ENCODE data around the gene PODN.

Gene PODN

DNA sequence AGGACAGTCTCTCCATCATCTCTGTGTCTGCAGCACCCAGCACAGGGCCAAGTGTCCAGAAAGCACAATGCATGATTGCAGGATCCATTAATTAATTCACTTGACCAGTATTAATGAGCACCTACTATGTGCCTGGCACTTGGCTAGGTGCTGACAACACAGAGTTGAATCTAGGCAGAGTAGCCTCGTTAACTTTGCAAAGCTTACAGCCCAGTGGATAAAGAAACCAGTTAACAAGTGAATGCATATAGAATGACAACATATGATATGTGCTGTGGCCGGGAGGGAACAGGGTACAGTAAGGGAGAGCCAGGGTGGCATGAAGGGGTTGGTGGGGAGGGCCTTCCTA, 69.6 kb downstream of the PODN start:
- TF ChIP-seq, protein P1, sequence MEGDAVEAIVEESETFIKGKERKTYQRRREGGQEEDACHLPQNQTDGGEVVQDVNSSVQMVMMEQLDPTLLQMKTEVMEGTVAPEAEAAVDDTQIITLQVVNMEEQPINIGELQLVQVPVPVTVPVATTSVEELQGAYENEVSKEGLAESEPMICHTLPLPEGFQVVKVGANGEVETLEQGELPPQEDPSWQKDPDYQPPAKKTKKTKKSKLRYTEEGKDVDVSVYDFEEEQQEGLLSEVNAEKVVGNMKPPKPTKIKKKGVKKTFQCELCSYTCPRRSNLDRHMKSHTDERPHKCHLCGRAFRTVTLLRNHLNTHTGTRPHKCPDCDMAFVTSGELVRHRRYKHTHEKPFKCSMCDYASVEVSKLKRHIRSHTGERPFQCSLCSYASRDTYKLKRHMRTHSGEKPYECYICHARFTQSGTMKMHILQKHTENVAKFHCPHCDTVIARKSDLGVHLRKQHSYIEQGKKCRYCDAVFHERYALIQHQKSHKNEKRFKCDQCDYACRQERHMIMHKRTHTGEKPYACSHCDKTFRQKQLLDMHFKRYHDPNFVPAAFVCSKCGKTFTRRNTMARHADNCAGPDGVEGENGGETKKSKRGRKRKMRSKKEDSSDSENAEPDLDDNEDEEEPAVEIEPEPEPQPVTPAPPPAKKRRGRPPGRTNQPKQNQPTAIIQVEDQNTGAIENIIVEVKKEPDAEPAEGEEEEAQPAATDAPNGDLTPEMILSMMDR (conservative IDR thresholded peaks at IDR 0.05; ENCODE audit: low read depth, low read length), result no peak
- Histone ChIP-seq H2AFZ (ENCODE audit: low read depth) (no peak overlapping the region), H3K27ac (no peak overlapping the region), H3K4me1 (ENCODE audit: low read depth, poor library complexity, severe bottlenecking) (no peaks in the 10 kb centered on the region), H3K36me3 (ENCODE audit: insufficient read depth) (no peaks in the 10 kb centered on the region), H3K4me3 (IDR thresholded peaks at IDR 0.05; ENCODE audit: insufficient read depth, low read depth, low read length) (no peak overlapping the region), H3K4me2 (no peak overlapping the region), H3K9ac (no peak overlapping the region), H3K79me2 (ENCODE audit: insufficient read depth, low read depth) (no peaks in the 10 kb centered on the region), H4K20me1 (ENCODE audit: insufficient read depth) (no peaks in the 10 kb centered on the region), H3K27me3 (ENCODE audit: insufficient read depth, low read depth) (no peaks in the 10 kb centered on the region)

DNA sequence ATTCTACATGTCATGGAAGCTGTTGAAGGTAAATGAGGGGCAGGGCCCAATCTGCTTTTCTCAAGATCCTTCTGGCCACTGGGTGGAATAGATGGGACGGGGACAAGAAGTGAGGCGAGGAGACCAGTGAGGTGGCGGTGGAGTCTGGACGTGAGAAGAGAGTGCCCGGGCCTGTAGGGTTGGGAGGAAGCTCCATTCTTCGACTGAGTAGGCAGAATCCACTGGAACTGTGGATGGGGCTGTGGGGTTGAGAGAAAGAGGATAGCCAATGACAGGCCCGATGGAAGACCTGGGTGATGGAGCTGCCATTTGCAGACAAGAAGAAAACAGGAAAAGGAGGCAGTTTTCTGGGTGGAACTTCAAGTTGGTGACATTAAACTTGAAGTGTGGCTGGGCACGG, 70.2 kb downstream of the PODN start:
- H3K79me2 ChIP-seq (ENCODE audit: insufficient read depth, low read depth), result no peaks in the 10 kb centered on the region
- no peak overlapping the region for H2AFZ ChIP-seq (ENCODE audit: low read depth)
- H3K9ac ChIP-seq, result no peak overlapping the region
- H3K4me3 ChIP-seq (IDR thresholded peaks at IDR 0.05; ENCODE audit: insufficient read depth, low read depth, low read length), result no peak overlapping the region
- TF ChIP-seq, protein P1 (conservative IDR thresholded peaks at IDR 0.05; ENCODE audit: low read depth, low read length), result no peak
- no peak overlapping the region for H3K27ac ChIP-seq
- no peaks in the 10 kb centered on the region for H4K20me1 ChIP-seq (ENCODE audit: insufficient read depth)
- no peaks in the 10 kb centered on the region for H3K27me3 ChIP-seq (ENCODE audit: insufficient read depth, low read depth)
- H3K4me2 ChIP-seq, result no peak overlapping the region
- no peaks in the 10 kb centered on the region for H3K4me1 ChIP-seq (ENCODE audit: low read depth, poor library complexity, severe bottlenecking)
- H3K36me3 ChIP-seq (ENCODE audit: insufficient read depth), result no peaks in the 10 kb centered on the region

DNA sequence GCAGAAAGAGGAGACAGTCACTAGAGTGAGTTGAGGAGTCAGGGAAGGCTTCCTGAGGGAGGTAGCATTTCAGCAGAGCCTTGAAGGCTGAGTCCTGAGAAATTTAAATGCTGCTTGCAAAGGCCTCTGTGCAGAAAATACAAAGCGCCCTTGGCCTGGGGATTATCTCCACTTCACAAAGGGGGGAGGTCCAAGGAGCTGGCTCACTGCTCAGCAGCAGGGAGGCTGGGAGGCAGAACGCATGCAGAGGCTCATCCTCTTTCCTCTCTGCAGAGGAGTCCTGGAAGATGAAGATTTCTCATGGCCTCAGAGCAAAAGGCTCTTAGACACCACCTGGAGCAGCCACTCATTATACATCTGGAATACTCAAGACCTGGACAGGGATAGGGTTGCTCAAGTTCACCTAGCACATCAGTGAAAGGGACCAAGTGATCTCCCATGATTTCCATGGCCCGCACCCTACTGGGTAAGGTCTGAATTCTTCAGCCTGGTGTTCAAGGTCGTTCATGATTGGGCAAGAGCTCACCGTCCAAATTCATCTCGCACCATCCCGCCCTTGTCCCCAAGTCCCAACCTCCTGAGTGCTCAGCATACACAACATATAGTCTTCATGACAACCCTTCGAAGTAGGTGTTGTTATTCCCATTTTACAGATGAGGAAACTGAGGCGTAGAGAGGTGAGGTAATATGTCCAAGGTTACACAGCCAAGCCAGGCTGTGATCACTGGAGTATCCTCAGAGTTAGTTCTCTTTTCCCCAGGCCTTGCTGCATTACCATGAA, 71.4 kb downstream of the PODN start:
- TF ChIP-seq, protein P1 (conservative IDR thresholded peaks at IDR 0.05; ENCODE audit: low read depth, low read length), result no peak
- H3K79me2 ChIP-seq (ENCODE audit: insufficient read depth, low read depth), result no peaks in the 10 kb centered on the region
- H3K27me3 ChIP-seq (ENCODE audit: insufficient read depth, low read depth), result no peaks in the 10 kb centered on the region
- H3K36me3 ChIP-seq (ENCODE audit: insufficient read depth), result no peaks in the 10 kb centered on the region
- H3K4me1 ChIP-seq (ENCODE audit: low read depth, poor library complexity, severe bottlenecking), result no peaks in the 10 kb centered on the region
- H3K9ac ChIP-seq, result no peak overlapping the region
- no peak overlapping the region for H2AFZ ChIP-seq (ENCODE audit: low read depth)
- no peak overlapping the region for H3K4me3 ChIP-seq (IDR thresholded peaks at IDR 0.05; ENCODE audit: insufficient read depth, low read depth, low read length)
- no peak overlapping the region for H3K4me2 ChIP-seq
- no peak overlapping the region for H3K27ac ChIP-seq
- no peaks in the 10 kb centered on the region for H4K20me1 ChIP-seq (ENCODE audit: insufficient read depth)

DNA sequence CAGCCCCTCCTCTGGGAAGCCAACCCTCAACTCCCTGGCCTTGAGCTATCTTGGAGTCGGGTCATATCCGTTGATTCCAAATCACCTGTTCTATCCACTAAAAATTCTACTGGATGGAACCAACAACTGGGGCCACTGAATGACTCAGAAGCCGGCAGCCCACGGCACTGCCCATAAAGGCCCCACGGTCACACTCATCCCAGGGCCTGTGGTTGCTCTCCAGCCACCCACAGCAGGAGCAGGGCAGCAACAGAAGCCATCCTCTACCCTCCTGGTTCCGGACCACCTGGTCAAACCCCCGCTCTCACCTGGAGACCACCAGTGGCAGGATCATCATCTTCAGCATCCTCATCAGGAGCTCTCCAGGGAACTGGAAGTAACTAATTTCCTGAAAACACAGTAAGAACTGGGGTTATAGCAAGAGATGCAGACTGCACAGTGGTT, 72.1 kb downstream of the PODN start:
- TF ChIP-seq, protein P1 (conservative IDR thresholded peaks at IDR 0.05; ENCODE audit: low read depth, low read length), result no peak
- no peak overlapping the region for H3K27ac ChIP-seq
- H3K4me1 ChIP-seq (ENCODE audit: low read depth, poor library complexity, severe bottlenecking), result no peaks in the 10 kb centered on the region
- H3K79me2 ChIP-seq (ENCODE audit: insufficient read depth, low read depth), result no peaks in the 10 kb centered on the region
- H4K20me1 ChIP-seq (ENCODE audit: insufficient read depth), result no peaks in the 10 kb centered on the region
- no peak overlapping the region for H3K4me2 ChIP-seq
- H3K36me3 ChIP-seq (ENCODE audit: insufficient read depth), result no peaks in the 10 kb centered on the region
- H3K4me3 ChIP-seq (IDR thresholded peaks at IDR 0.05; ENCODE audit: insufficient read depth, low read depth, low read length), result no peak overlapping the region
- no peaks in the 10 kb centered on the region for H3K27me3 ChIP-seq (ENCODE audit: insufficient read depth, low read depth)
- H3K9ac ChIP-seq, result no peak overlapping the region
- no peak overlapping the region for H2AFZ ChIP-seq (ENCODE audit: low read depth)
